ENCODE results near the gene CPVL.

- TF ChIP-seq CTCF (IDR thresholded peaks at IDR 0.05; ENCODE audit: low read depth, low read length) (no peak), EZH2phosphoT487 (IDR thresholded peaks at IDR 0.05; ENCODE audit: low read depth) (no peak)
Measured at GRCh38 chr7:29109899-29110298, 36.4 kb downstream of the CPVL start.

Measured in OCI-LY3 (cell line).